Cortex of kidney (tissue), 1 donor: ENCODE measurements around the gene LMTK3.

ENCODE experiments used
- DNase-seq: peaks from one replicate; lab custom pipeline; 2025; lab: John Stamatoyannopoulos, UW

LMTK3 gene

GRCh38 chr19:48511800-48512503 is at the start of gene LMTK3:
TSS of gene LMTK3 (minus strand) at chr19:48511835. CDS start at chr19:48511576, 259 bp downstream.
- DNase-seq = no peak

- no peak for DNase-seq
These were observed 49.8 kb upstream of the LMTK3 start for GRCh38 chr19:48561412-48561811.

GRCh38 chr19:48560095-48560530 is 48.5 kb upstream of the LMTK3 start:
- DNase-seq = no peak

- no peak for DNase-seq
These were observed 46.5 kb upstream of the LMTK3 start for GRCh38 chr19:48558018-48558684.

- no peak for DNase-seq
These were observed 45.2 kb upstream of the LMTK3 start for GRCh38 chr19:48556825-48557224.

GRCh38 chr19:48556163-48556562 is 44.5 kb upstream of the LMTK3 start:
- DNase-seq = no peak

GRCh38 chr19:48554385-48555091 is 42.9 kb upstream of the LMTK3 start:
- DNase-seq = no peak

GRCh38 chr19:48553676-48554384 is 42.2 kb upstream of the LMTK3 start:
- DNase-seq = no peak

- no peak for DNase-seq
These were observed 41.0 kb upstream of the LMTK3 start for GRCh38 chr19:48552406-48553322.

- no peak for DNase-seq
These were observed 40.0 kb upstream of the LMTK3 start, which contains the start of gene SULT2B1 for GRCh38 chr19:48551437-48552302. TSS of gene SULT2B1 (plus strand) at chr19:48552172. CDS start at chr19:48552253, 81 bp downstream.

GRCh38 chr19:48549380-48549779 is 37.7 kb upstream of the LMTK3 start:
- DNase-seq = no peak

- no peak for DNase-seq
These were observed 36.7 kb upstream of the LMTK3 start for GRCh38 chr19:48548253-48548911.

GRCh38 chr19:48547722-48548121 is 36.1 kb upstream of the LMTK3 start:
- no peak for DNase-seq

GRCh38 chr19:48544856-48545750 is 33.5 kb upstream of the LMTK3 start:
- no peak for DNase-seq

GRCh38 chr19:48543121-48543710 is 31.6 kb upstream of the LMTK3 start:
- DNase-seq = no peak

GRCh38 chr19:48541813-48542212 is 30.2 kb upstream of the LMTK3 start:
- DNase-seq = no peak

GRCh38 chr19:48540110-48540509 is 28.5 kb upstream of the LMTK3 start:
- DNase-seq = no peak

GRCh38 chr19:48539503-48540096 is 28.0 kb upstream of the LMTK3 start:
- DNase-seq = no peak
